SU-DHL-6 (cell line): ENCODE results near the gene KMT2E.

Experiments used
- CTCF ChIP-seq: fragments of 200-600 bp; sonication (generic); IDR thresholded peaks from one replicate; pipeline ENCODE4 v1.5.1; 2017; ENCODE audit warnings: antibody characterized with exemption, mild to moderate bottlenecking, low read length, moderate library complexity; ENCODE audit not compliant: insufficient read depth, poor library complexity, severe bottlenecking
- EZH2phosphoT487 ChIP-seq: fragments of 200-600 bp; sonication (generic), shearing (Covaris generic); conservative IDR thresholded peaks from 2 replicates; pipeline ENCODE4 v1.6.1; 2018; ENCODE audit warnings: mild to moderate bottlenecking, antibody characterized with exemption, low read length, moderate library complexity, mixed read lengths

- no peak for TF ChIP-seq CTCF
- TF ChIP-seq EZH2phosphoT487: no peak
Observed at GRCh38 chr7:104971290-104972071, 42.5 kb upstream of the KMT2E start.
